Stomach (tissue), 4 donors: ENCODE results near the gene TTC9.

Experiments used
- CTCF ChIP-seq, 7 experiments: fragments of 450-650 bp in 4 of 7; fragments of 200-600 bp in 3 of 7; sonication (generic) in 3 of 7; IDR thresholded peaks; one replicate each; pipeline ENCODE4 v1.5.1; 2016 to 2019; ENCODE audit warnings: antibody characterized with exemption in 7 of 7, control low read depth in 2 of 7, mild to moderate bottlenecking in 1 of 7
- EP300 ChIP-seq: sonication (generic); formaldehyde crosslinking; IDR thresholded peaks from one replicate; pipeline ENCODE4 v1.6.1; 2017; ENCODE audit warnings: antibody characterized with exemption
- POLR2A ChIP-seq, 4 donors: fragments of 450-650 bp; IDR thresholded peaks; one replicate each; pipeline ENCODE4 v1.6.1; 2016; ENCODE audit warnings: antibody characterized with exemption in 4 of 4, control low read depth in 2 of 4, mild to moderate bottlenecking in 1 of 4, moderate library complexity in 1 of 4
- POLR2AphosphoS5 ChIP-seq, 3 donors: sonication (generic); formaldehyde crosslinking; IDR thresholded peaks; one replicate each; pipeline ENCODE4 v1.6.1; 2016; ENCODE audit warnings: antibody characterized with exemption in 3 of 3

GRCh38 chr14:70601162-70601561 lies 40.6 kb upstream of the TTC9 start:
- TF ChIP-seq POLR2AphosphoS5 (IDR thresholded peaks at IDR 0.05), result no peak
- no peak for TF ChIP-seq POLR2A (IDR thresholded peaks at IDR 0.05)
- TF ChIP-seq CTCF (IDR thresholded peaks at IDR 0.05), result no peak
- no peak for TF ChIP-seq EP300
